Urinary bladder (tissue), 4 donors: ENCODE results near the gene GABRP. TPM values are rescaled to one million over a fixed set of nuclear protein-coding genes. Genes with fewer than 3 reads are reported as not detected.

Experiments used
- DNase-seq: peaks from one replicate; pipeline ENCODE4 v3.0.0-alpha.2; 2015; ENCODE audit errors: extremely low spot score
- H3K27ac ChIP-seq: one replicate; pipeline ENCODE4 v1.5.1; 2013; ENCODE audit warnings: low read depth, mild to moderate bottlenecking, moderate library complexity
- H3K36me3 ChIP-seq: one replicate; pipeline ENCODE4 v1.6.1; 2013; ENCODE audit warnings: mild to moderate bottlenecking, moderate library complexity; ENCODE audit not compliant: insufficient read depth
- H3K4me1 ChIP-seq: one replicate; pipeline ENCODE4 v1.6.1; 2013; ENCODE audit warnings: mild to moderate bottlenecking, moderate library complexity; ENCODE audit not compliant: insufficient read depth
- H3K4me3 ChIP-seq: one replicate; pipeline ENCODE4 v1.5.1; 2013; ENCODE audit warnings: low read depth, low read length
- WGBS: extraction: QIAGEN DNeasy Blood & Tissue Kit; methylation state at CpG from one replicate; pipeline ENCODE4 v1.1.7; 2013; 5-methylcytosine and 5-hydroxymethylcytosine counted together
- polyA plus RNA-seq: library from polyadenylated mRNA; stranded (reverse); fragments of 200-250 nt; gene quantifications from one replicate; pipeline ENCODE4 v1.2.3, GENCODE V29; 2013
- total RNA-seq: library from RNA; depleted of rRNA; stranded (reverse); fragments of >200 nt; gene quantifications from one replicate; pipeline ENCODE4 v1.2.3, GENCODE V29; 2014
- donor health status: healthy with polysubstance abuse.
- donor health status: healthy.

GABRP gene, protein sequence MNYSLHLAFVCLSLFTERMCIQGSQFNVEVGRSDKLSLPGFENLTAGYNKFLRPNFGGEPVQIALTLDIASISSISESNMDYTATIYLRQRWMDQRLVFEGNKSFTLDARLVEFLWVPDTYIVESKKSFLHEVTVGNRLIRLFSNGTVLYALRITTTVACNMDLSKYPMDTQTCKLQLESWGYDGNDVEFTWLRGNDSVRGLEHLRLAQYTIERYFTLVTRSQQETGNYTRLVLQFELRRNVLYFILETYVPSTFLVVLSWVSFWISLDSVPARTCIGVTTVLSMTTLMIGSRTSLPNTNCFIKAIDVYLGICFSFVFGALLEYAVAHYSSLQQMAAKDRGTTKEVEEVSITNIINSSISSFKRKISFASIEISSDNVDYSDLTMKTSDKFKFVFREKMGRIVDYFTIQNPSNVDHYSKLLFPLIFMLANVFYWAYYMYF
- total RNA-seq (2.0 TPM), polyA plus RNA-seq (0.06 TPM)

DNA sequence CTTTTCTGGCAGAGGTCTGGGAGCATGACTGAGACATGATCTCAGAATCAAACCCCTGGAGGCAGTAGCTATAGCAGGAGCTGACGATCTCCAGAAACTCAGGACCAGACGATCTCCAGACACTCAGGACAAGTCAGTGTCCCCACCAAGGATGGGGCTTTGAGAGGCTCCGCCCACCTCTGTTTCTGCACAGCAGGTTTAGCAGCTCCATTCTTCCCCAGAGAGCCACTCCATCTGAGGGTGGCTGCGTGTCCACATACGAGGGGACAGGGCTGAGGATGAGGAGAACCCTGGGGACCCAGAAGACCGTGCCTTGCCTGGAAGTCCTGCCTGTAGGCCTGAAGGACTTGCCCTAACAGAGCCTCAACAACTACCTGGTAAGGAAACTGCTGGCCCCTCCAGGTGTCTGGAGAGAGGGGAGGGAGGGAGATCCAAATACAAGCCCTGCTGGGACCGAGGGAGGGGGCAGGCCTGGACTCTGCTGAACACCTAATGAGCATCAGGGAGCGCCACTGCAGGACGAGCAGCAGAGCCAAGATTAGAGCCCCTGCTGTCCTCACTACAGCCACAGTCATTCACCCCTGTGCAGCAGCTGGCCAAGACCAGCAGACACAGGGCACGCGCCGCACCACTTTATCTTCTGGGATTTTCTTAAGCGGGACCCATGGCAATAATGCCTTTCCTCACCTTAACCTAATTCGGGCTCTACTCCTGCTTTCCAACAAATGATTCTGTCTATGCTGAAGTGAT, at the start of gene GABRP:
Gene GABRP, plus strand, starts transcription at position 228 of the 750 bp plus-strand sequence. CDS start 4,891 bp downstream, outside the sequence.
- no peaks in the 10 kb centered on the region for H3K4me1 ChIP-seq
- H3K4me3 ChIP-seq: no peak within 1 kb of the TSS
- H3K36me3 ChIP-seq: no peaks in the 10 kb centered on the region
- H3K27ac ChIP-seq: no peak within 1 kb of the TSS
- WGBS: 88% methylated on average over 14 of the region's 14 CpGs
- no peak for DNase-seq

DNA sequence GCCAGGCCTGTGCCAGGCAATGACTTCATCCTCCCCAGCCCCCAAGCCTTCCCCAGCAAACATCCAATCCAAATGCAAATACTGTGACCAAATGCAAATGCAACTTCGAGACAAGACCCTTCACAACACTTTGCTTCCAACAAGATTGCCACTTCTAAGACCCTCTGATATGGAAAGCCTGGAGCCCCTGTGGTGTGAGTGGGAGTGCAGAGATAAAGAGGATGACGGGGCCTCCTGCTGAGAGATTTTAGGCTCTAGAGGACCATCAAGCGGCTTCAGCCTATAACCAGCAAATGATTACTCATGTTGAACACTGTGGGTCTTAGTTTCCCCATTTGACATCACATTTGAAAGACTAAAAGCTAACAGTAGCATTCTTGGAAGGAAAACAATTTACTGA, 46.6 kb upstream of the GABRP start:
- Histone ChIP-seq H3K36me3 (no peaks in the 10 kb centered on the region), H3K4me3 (no peak overlapping the region), H3K27ac (no peak overlapping the region), H3K4me1 (no peaks in the 10 kb centered on the region)
- DNase-seq: no peak
- WGBS: 47% methylated on average over 3 of the region's 3 CpGs

DNA sequence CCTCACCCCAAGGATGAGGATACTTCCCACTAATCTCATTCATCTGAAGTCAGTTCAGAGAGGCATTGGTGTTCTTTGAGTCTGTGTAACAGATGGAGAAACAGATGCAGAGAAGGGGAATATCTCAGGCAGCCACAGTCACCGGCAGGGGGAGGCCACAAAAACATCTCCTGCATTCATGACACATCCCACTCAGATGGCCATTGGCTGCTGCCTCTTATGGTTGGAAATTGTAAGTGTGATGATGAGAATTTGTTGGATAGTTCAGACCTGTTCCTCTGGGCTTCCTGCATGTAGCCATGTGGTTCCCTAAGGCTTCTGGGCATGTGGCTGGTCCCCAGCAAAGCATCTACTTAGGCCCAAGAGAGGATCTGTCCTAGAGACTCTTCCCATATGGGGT, 45.9 kb upstream of the GABRP start:
- Histone ChIP-seq H3K36me3 (no peaks in the 10 kb centered on the region), H3K4me3 (no peak overlapping the region), H3K4me1 (no peaks in the 10 kb centered on the region), H3K27ac (no peak overlapping the region)
- WGBS: 91% methylated on average over 1 of the region's 1 CpG
- DNase-seq: no peak

DNA sequence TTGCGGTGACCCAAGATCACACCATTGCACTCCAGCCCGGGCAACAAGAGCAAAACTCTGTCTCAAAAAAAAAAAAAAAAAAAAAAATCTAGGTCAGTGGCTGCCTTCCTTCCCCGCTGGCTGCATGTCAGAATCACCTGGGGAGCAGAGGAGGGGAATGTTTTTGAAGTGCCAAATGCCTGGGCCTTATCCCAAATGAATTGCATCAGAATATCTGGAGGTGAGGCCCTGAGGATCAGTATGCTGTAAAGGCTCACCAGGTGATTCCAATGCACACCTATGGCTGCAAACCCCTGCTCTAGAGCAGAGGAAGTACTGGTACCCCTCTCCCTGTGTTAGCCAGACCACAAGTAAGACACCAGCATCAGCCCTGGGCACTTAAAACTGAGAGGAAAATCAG, 44.7 kb upstream of the GABRP start:
- Histone ChIP-seq H3K36me3 (no peaks in the 10 kb centered on the region), H3K4me3 (no peak overlapping the region), H3K4me1 (no peaks in the 10 kb centered on the region), H3K27ac (no peak overlapping the region)
- 53% methylated on average over 3 of the region's 3 CpGs for WGBS
- no peak for DNase-seq

DNA sequence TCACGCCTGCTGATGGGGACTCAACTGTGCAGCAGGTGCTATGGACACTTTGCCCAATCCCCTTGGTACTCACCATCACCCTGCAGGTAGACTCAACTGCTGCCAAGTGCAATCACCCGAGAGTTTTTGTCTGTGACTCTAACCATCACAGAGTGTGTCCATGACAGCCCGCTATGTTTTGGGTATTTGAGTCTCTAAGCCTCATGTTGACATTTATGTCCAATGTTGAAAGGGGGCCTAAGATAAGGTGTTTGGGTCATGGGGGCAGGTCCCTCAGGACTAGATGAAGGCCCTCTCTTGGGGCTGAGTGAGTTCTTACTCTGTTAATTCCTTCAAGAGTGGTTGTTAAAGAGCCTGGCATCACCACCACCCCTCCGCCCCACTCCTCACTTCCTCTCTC, 44.1 kb upstream of the GABRP start:
- Histone ChIP-seq H3K27ac (no peak overlapping the region), H3K4me1 (no peaks in the 10 kb centered on the region), H3K4me3 (no peak overlapping the region), H3K36me3 (no peaks in the 10 kb centered on the region)
- DNase-seq: no peak
- 87% methylated on average over 4 of the region's 4 CpGs for WGBS

DNA sequence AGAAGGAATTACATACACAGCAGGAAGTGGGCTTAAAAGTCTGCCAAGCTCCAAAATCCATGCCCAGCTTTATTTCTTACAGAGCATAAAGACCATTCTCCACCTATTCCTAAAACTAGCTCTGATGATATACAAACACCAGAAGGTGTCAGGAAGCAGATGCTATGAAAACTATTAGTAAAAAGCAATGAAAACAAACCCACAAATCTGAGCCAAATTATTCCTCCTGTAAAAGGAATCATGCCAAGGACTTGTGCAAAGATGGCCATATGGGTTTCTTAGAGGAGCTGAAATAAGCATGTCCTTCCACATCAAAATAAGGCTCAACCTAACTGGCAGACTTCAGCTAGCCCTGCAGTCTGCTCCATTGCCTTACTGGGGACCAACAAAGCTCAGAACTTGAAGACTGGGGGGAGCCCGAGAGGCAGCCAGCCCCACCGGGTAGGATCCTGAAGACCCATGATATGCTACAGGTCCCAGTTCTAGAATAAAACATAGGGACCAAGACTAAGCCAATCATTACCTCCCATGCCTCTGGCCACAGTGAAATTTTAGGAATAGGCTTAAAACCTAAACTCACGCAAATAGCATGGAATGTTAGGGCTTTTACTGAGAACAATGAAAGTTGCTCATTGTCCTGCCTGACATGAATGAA, 42.8 kb upstream of the GABRP start:
- WGBS: 71% methylated on average over 3 of the region's 3 CpGs
- no peaks in the 10 kb centered on the region for H3K4me1 ChIP-seq

DNA sequence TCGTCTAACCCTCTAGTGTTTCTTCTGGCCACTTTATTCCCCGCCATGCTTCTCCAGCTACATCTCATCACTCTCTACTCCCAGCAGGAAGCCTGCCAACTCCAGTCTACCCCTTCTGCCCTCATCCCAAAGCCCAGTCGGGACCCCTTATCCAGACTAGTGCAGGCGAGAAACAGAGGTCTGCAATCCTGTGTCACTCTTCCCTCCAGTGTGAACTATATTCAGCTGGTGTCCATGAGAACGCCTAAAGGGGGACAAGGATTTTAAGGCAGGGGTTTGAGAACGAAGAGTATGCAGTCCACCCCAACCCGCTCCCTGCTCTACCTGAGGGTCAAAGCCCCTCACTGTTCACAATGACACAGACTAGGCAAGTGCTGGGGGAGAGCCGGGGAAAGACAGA, 41.7 kb upstream of the GABRP start:
- Histone ChIP-seq H3K36me3 (no peaks in the 10 kb centered on the region), H3K4me3 (no peak overlapping the region), H3K27ac (no peak overlapping the region), H3K4me1 (no peaks in the 10 kb centered on the region)
- WGBS: 71% methylated on average over 8 of the region's 8 CpGs
- no peak for DNase-seq

More for the DNA sequence above, 42.8 kb upstream of the GABRP start:
- DNase-seq: no peak
- Histone ChIP-seq H3K36me3 (no peaks in the 10 kb centered on the region), H3K4me3 (no peak overlapping the region), H3K27ac (no peak overlapping the region)

DNA sequence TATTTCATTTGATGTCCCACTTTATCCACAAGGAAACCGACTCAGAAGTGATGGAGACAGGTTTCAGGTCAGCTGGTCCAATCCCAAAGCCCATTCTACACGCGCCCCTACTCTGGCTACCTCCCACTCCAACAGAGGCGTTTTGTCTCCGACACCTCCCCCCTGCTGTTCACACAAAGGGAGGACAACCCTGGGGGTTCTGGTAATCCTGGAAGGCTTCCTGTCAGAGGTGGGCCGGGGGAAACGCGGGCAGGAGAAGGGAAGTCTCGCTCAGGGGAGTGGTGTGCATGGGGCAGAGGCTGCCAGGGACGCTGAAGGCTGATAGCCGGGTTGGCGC, 39.7 kb upstream of the GABRP start:
- H3K27ac ChIP-seq: no peak overlapping the region
- H3K4me1 ChIP-seq: no peaks in the 10 kb centered on the region
- H3K4me3 ChIP-seq: no peak overlapping the region
- no peaks in the 10 kb centered on the region for H3K36me3 ChIP-seq
- WGBS: 8% methylated on average over 12 of the region's 12 CpGs
- no peak for DNase-seq

DNA sequence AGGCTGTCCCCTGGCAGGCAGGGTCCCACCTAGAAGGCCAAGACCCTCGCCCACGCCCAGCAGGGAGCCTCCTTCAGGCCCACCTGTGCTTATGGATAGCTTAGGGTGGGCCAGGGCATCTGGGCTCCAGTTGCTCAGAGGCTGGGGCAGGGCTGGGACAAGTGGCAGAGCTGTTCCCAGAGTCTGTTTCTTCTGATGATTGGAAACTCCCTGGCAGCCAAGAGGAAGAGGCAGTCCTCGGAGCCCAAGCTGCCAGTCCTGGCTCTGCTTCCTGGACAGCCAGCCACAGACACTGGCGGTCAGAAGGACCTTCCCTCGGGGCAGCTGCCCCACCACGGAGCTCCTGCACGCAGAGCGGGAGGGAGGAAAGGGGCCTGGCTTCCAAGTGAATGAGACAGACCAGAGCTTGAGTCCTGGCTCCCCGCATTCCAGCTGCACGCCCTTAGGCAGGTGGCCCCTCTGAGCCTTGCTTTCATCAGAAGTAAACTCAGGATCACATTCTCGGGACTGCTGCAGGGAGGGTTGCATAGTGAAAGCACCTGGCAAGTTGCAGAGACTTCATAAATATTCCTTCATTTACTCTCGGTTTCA, 37.9 kb upstream of the GABRP start:
- 37% methylated on average over 12 of the region's 12 CpGs for WGBS
- Histone ChIP-seq H3K36me3 (no peaks in the 10 kb centered on the region), H3K27ac (no peak overlapping the region), H3K4me3 (no peak overlapping the region), H3K4me1 (no peaks in the 10 kb centered on the region)
- no peak for DNase-seq

DNA sequence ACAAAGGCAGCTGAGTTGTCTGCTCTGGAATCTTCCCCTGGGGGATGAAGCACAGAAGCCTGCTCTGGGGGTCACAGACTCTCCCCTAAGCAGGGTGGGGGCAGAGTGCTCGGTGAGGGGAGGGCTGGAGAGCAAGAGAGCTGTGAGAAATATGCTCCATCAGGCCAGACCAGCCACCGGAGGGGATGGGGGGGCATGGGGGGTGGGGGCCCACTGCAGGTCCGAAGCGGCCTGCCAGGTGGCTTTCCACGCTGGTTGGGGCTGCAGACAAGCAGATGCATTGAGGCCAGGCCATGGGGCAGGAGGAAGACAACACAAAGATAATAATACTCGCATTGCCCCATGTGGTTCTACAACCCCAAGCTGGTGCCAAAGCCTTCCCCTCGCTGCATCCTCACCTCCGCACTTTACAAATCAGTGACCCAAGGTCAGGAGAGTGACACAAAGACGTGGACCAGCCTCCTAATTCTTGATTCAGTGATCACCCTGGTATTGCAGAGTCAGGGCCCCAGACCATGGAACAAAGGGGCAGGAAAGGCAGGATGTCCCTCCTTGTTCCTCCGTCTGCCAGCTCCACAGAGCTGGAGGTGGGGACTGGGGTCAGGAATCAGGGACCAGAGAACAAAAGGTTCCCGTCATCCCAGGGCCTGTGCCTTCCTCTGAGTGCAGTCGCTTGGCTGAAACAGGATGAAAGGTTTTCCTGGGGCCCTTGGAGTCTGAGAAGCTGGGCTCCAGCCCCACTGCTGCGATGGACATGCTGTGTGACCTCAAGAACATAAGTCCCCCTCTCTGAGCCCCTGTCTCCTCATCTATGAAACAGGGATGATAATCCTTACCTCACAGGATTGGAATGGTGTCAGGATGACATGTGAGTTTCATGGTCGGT, 37.2 kb upstream of the GABRP start:
- no peak overlapping the region for H3K4me3 ChIP-seq
- no peaks in the 10 kb centered on the region for H3K4me1 ChIP-seq
- 65% methylated on average over 14 of the region's 14 CpGs for WGBS
- no peaks in the 10 kb centered on the region for H3K36me3 ChIP-seq
- no peak overlapping the region for H3K27ac ChIP-seq
- no peak for DNase-seq

DNA sequence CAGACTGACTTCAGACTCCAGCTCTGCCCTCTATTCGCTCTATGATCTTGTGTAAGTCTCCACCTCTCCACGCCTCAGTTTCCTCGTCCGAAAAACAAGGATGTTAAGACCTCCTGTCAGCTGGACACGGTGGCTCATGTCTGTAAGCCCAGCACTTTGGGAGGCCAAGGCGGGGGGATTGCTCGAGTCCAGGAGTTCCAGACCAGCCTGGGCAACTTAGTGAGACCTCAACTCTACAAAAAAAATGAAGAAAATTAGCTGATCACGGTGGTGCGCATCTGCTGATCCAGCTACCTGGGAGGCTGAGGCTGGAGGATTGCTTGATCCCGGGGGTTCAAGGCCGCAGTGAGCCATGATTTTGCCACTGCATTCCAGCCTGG, 36.6 kb upstream of the GABRP start:
- DNase-seq: no peak
- WGBS: 94% methylated on average over 11 of the region's 11 CpGs
- Histone ChIP-seq H3K4me3 (no peak overlapping the region), H3K36me3 (no peaks in the 10 kb centered on the region), H3K27ac (no peak overlapping the region), H3K4me1 (no peaks in the 10 kb centered on the region)

DNA sequence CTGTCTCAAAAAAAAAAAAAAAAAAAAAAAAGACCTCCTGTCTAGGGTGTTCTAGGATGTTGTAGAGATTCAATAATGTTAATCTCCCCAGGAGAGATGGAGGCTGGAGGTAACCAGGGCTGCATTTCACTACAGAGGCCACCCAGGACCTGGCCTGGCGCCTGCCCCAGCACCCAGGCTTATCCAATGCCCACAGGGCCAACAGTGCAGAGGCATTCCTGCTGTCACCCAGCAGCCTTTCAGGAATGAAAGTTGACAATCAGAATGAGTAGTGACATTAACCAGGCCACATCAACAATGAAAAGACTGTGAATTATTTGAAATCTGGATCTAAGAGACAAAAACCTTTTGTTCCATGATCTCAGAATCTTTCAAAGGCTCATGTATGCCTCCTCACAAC, 36.2 kb upstream of the GABRP start:
- Histone ChIP-seq H3K27ac (no peak overlapping the region), H3K4me3 (no peak overlapping the region), H3K36me3 (no peaks in the 10 kb centered on the region), H3K4me1 (no peaks in the 10 kb centered on the region)
- no peak for DNase-seq
- 88% methylated on average over 1 of the region's 1 CpG for WGBS

DNA sequence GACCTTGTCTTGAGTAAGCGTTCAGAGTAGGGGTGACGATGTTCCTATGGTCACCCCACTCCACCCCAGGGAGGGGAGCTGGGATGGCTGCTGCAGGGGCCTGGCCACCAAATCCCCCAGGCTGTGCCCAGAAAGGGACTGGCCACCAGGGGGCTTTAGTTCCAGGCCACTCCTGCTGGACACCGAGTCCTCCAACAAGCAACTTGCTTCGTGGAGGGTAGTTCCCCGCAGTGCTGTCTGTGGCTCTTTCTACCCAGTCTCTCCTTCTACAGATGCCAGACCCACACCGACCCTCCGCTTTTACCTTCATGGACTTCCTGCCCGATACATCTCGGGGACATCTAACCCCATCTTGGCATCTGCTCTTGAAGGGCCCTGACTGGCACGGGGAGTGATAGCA, 35.7 kb upstream of the GABRP start:
- Histone ChIP-seq H3K4me1 (no peaks in the 10 kb centered on the region), H3K36me3 (no peaks in the 10 kb centered on the region), H3K4me3 (no peak overlapping the region), H3K27ac (no peak overlapping the region)
- WGBS: 86% methylated on average over 10 of the region's 10 CpGs
- no peak for DNase-seq
